ENCODE results near the gene BHMT. TPM values are rescaled to one million over a fixed set of nuclear protein-coding genes. Genes with fewer than 3 reads are reported as not detected.

Gene BHMT
- total RNA-seq, 1 experiment from 2014 or later, result 0.72 TPM

DNA sequence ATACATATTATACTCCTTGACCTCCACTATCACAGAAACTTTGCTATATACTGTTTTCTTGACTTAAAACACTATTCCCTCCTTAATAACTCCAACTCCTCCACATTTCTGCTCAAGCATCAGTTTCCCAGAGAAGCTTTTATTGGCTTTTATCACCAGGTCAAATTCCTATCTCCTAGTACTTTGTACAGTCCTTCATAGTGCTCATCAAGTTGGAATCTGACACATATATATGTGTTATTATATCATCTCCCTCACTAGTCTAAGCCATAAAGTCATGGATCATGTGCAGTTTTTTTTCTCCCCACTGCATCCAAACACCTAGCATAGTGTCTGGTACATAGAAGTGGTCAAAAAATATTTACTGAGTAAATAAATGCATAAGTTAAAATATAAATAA lies 59.1 kb downstream of the BHMT start:
- no peak overlapping the region for H2BK15ac ChIP-seq (ENCODE audit: low read depth, low read length)
- Mint-ChIP-seq H3K9me3 (no peaks in the 10 kb centered on the region), H3K4me1 (peaks cover 16 to 18% of the 10 kb centered on the region in 2 experiments), H3K27me3 (ENCODE audit: low read depth) (no peaks in the 10 kb centered on the region), H3K4me3 (no peak overlapping the region), H3K27ac (no peak overlapping the region), H3K36me3 (ENCODE audit: insufficient read depth in 1 of 3, low read depth in 3 of 3) (no peaks in the 10 kb centered on the region)
- H3K9ac ChIP-seq (ENCODE audit: extremely low read depth, insufficient read length, low read length), result no peak overlapping the region
- no peak overlapping the region for H2BK5ac ChIP-seq (ENCODE audit: insufficient read length, low read length)
- DNase-seq, result no peak
- no peak overlapping the region for H2BK120ac ChIP-seq (ENCODE audit: low read depth, low read length, poor library complexity, severe bottlenecking)
- no peak overlapping the region for H3K4ac ChIP-seq (ENCODE audit: low read depth, low read length)
- no peak overlapping the region for H3K18ac ChIP-seq (ENCODE audit: insufficient read length, low read depth, low read length)
- H4K20me1 ChIP-seq (ENCODE audit: control insufficient read depth, insufficient read depth, insufficient read length), result no peaks in the 10 kb centered on the region
- H3T11ph ChIP-seq (ENCODE audit: low read length), result no peak overlapping the region
- no peaks in the 10 kb centered on the region; the same call in 1 of the 2 replicates for H3K4me1 ChIP-seq (ENCODE audit: insufficient read depth, low read length)
- no peak overlapping the region for H4K8ac ChIP-seq (replicated peaks; ENCODE audit: insufficient read length, low read depth, low read length)
- H2AFZ ChIP-seq (ENCODE audit: low read length), result no peak overlapping the region
- no peak overlapping the region for H3K14ac ChIP-seq (ENCODE audit: insufficient read depth, low read length)
- H2BK20ac ChIP-seq (ENCODE audit: low read depth, low read length, poor library complexity, severe bottlenecking), result no peak overlapping the region
- H3K9me3 ChIP-seq (ENCODE audit: control insufficient read depth, low read depth, low read length), result no peaks in the 10 kb centered on the region
- no peaks in the 10 kb centered on the region for H3K79me2 ChIP-seq (ENCODE audit: insufficient read depth, low read length)
- TF ChIP-seq, protein P1, sequence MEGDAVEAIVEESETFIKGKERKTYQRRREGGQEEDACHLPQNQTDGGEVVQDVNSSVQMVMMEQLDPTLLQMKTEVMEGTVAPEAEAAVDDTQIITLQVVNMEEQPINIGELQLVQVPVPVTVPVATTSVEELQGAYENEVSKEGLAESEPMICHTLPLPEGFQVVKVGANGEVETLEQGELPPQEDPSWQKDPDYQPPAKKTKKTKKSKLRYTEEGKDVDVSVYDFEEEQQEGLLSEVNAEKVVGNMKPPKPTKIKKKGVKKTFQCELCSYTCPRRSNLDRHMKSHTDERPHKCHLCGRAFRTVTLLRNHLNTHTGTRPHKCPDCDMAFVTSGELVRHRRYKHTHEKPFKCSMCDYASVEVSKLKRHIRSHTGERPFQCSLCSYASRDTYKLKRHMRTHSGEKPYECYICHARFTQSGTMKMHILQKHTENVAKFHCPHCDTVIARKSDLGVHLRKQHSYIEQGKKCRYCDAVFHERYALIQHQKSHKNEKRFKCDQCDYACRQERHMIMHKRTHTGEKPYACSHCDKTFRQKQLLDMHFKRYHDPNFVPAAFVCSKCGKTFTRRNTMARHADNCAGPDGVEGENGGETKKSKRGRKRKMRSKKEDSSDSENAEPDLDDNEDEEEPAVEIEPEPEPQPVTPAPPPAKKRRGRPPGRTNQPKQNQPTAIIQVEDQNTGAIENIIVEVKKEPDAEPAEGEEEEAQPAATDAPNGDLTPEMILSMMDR (conservative IDR thresholded peaks at IDR 0.05), result no peak
- H2BK12ac ChIP-seq (ENCODE audit: insufficient read length, low read depth, low read length), result no peak overlapping the region
- no peak overlapping the region for H2AK5ac ChIP-seq (ENCODE audit: insufficient read length, low read length)
- H4K91ac ChIP-seq (ENCODE audit: insufficient read length, low read depth, low read length), result no peak overlapping the region
- no peak overlapping the region for H4K5ac ChIP-seq (ENCODE audit: insufficient read length, low read depth, low read length)
- H3K27ac ChIP-seq (ENCODE audit: insufficient read length, low read depth, low read length), result no peak overlapping the region
- H3K27me3 ChIP-seq (ENCODE audit: insufficient read depth, low read length), result no peaks in the 10 kb centered on the region
- no peaks in the 10 kb centered on the region for H3K23me2 ChIP-seq (ENCODE audit: insufficient read length, low read depth, low read length, poor library complexity, severe bottlenecking)
- H3K23ac ChIP-seq (ENCODE audit: insufficient read length, low read depth, low read length), result no peak overlapping the region
- no peak overlapping the region for H3K56ac ChIP-seq (ENCODE audit: insufficient read length, low read depth, low read length)
- H3K4me2 ChIP-seq (ENCODE audit: insufficient read depth, insufficient read length, low read length), result no peak overlapping the region
- H3K79me1 ChIP-seq (ENCODE audit: insufficient read depth, low read depth, low read length, poor library complexity, severe bottlenecking), result no peaks in the 10 kb centered on the region
